Mucosa of rectum (tissue), 2 donors: ENCODE data around the gene ATAD3A.
"Not testable (repeated sequence)": the region's sequence is repeated elsewhere in the genome, so short reads cannot be mapped to it uniquely, and the experiment has no call there.

Experiments used
- H3K27ac ChIP-seq, 2 donors: one replicate each; pipeline ENCODE4 v1.7.0; 2013; ENCODE audit warnings: inconsistent platforms in 2 of 2, low read depth in 2 of 2, low read length in 2 of 2
- H3K27me3 ChIP-seq, 2 donors: one replicate each; pipeline ENCODE4 v1.7.0; 2013; ENCODE audit warnings: low read length in 2 of 2; ENCODE audit not compliant: control insufficient read depth in 2 of 2, insufficient read depth in 2 of 2
- H3K36me3 ChIP-seq, 2 donors: one replicate each; pipeline ENCODE4 v1.7.0; 2013; ENCODE audit warnings: low read length in 2 of 2; ENCODE audit not compliant: control insufficient read depth in 2 of 2, insufficient read depth in 2 of 2
- H3K4me1 ChIP-seq, 2 donors: one replicate each; pipeline ENCODE4 v1.7.0; 2013; ENCODE audit warnings: low read length in 2 of 2, mild to moderate bottlenecking in 1 of 2; ENCODE audit not compliant: control insufficient read depth in 2 of 2, insufficient read depth in 2 of 2
- H3K4me3 ChIP-seq, 2 donors: one replicate each; pipeline ENCODE4 v1.7.0; 2013; ENCODE audit warnings: low read length in 2 of 2
- H3K9ac ChIP-seq, 2 donors: one replicate each; pipeline ENCODE4 v1.7.0; 2013; ENCODE audit warnings: low read length in 2 of 2, low read depth in 1 of 2, mild to moderate bottlenecking in 1 of 2
- H3K9me3 ChIP-seq, 2 donors: one replicate each; pipeline ENCODE4 v1.7.0; 2013; ENCODE audit warnings: low read length in 2 of 2; ENCODE audit not compliant: control insufficient read depth in 2 of 2
- donor health status: healthy.
- donor health status: Normal muscosa, but diverticular disease.

Gene ATAD3A

DNA sequence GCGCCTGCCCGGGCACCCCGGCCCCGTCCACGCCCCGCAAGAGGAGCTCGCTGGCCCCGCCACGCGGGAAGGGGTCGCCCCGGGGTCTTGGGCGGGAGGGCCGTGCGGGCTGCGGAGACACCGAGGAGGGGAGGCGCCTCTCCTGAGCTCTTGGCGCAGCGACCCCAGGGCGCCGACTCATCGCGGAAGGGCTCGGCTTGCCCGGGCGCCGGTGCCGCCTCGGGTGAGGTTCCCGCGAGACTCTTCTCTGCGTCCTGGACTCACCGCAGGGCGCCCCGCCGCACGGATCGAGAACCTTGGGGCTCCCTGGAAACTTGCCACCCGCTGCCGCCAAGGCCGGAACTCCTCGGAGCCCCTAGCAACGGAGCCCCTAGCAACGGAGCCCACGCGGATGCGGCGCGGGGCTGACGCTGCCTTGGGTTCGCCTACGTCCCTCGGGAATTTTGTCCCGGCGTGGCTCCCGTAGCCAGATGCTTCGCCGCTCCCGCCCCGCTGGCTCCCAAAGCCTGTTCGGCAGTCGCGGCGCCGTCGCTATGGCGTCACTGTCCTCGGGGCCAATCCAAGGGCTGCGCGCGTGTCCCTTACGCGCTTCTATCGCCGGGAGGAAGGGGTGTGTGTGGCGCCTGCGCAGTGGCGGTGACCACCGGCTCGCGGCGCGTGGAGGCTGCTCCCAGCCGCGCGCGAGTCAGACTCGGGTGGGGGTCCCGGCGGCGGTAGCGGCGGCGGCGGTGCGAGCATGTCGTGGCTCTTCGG is at the start of gene ATAD3A:
ATAD3A (plus strand) TSS at position 630 of the 753 bp plus-strand sequence; CDS start at position 737, 107 bp downstream.
- peaks cover 3 to 6% of the 10 kb centered on the region in 2 donors for H3K4me1 ChIP-seq
- H3K27me3 ChIP-seq, result no peaks in the 10 kb centered on the region
- H3K9me3 ChIP-seq, result no peaks in the 10 kb centered on the region
- H3K27ac ChIP-seq, result peak within 1 kb of the TSS; percentile 82 to 94
- peak within 1 kb of the TSS; percentile 73 to 84 for H3K4me3 ChIP-seq
- H3K36me3 ChIP-seq, result no peaks in the 10 kb centered on the region
- peak within 1 kb of the TSS; percentile 84 to 86 for H3K9ac ChIP-seq

DNA sequence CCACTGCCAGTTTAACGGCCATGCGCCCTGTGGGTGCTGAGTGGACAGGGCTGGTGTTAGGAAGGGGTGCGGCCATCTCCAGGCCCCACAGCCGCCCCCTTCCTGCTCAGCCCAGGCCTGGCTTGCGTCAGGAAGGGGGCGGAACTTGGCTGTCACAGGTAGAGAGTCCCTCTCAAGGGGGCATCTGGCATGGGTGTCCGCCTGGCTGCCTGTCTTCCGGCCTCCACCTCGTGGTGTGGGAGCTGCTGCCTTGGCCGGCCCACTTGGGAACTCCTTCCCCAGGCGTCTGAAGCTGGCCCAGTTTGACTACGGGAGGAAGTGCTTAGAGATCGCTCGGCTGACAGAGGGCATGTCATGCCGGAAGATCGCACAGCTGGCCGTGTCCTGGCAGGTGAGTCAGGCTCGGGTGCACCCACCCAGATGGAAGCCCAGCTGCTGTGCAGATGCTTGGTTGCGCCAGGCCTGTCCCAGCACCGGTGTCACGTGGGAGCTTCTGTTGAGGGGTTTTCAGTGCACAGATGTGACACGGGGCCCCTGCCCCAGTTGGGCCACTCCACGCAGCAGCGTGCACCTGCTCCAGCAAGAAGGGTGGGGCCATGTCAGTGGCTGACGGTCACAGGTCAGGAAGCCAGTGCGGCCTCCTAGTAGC is 49.5 kb upstream of the ATAD3A start:
- Histone ChIP-seq H3K4me3 (peak overlapping the region in 1 of 2 donors; percentile 20), H3K27me3 (no peaks in the 10 kb centered on the region), H3K4me1 (no peaks in the 10 kb centered on the region), H3K9ac (no peak overlapping the region), H3K36me3 (no peaks in the 10 kb centered on the region), H3K9me3 (no peaks in the 10 kb centered on the region), H3K27ac (peak overlapping the region in 1 of 2 donors; percentile 48)

DNA sequence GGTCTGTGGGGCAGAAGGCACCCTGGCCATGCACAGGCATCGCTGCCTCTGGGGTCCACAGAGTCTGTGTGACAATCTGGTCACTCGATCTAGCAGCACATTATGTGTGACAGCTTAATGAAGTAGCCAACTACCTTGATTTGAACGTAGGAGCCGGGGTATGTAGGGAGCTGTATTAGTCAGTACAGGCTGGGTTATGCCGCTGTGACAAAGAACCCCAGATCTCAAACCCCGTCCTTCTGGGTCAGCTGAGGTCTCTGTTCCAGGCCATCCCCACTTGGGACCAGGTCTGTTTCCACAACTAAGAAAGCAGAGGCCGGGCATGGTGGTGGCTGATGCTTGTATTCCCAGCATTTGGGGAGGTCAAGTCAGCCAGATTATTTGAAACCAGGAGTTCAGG is 48.6 kb upstream of the ATAD3A start:
- Histone ChIP-seq H3K27me3 (no peaks in the 10 kb centered on the region), H3K9me3 (no peaks in the 10 kb centered on the region), H3K4me1 (no peaks in the 10 kb centered on the region), H3K27ac (no peak overlapping the region), H3K9ac (no peak overlapping the region), H3K4me3 (no peak overlapping the region), H3K36me3 (no peaks in the 10 kb centered on the region)

DNA sequence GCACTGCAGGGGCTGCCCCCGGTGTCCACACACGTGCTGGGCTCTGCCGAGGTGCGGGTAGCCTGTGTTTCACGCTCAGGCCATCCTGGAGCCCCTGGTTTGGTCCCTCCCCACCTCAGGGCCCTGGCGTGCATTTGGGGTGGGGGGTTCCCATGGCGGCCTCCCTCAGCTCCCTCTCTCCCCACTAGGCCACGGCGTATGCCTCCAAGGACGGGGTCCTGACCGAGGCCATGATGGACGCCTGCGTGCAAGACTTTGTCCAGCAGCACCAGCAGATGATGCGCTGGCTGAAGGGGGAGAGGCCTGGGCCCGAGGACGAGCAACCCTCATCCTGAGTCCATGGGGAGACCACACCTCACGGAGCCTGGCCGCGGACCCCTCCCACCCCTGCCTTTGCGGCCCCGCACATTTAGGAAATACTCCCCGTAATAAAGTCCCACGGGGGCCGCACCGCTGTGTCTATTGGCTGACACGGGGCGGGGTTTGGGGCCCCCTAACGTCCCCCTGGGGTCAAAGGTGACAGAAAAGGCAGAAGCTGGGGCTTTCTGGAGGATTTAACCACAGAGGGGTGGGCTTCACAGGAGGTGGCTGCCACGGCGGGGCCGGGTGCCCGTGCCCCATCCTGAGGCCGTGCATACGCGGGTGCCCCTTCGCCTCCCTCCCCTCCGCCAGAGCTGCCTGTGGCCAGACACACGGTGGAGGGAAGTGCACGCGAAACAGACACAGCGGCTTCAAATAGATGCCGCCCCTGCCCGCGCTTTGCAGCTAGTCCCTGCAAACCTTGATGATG is 43.6 kb upstream of the ATAD3A start:
- not testable (repeated sequence) for H3K27me3 ChIP-seq, H3K9ac ChIP-seq, H3K27ac ChIP-seq, H3K4me3 ChIP-seq, H3K36me3 ChIP-seq, H3K9me3 ChIP-seq
- H3K4me1 ChIP-seq, result peaks cover 11 to 12% of the 10 kb centered on the region in 2 donors

DNA sequence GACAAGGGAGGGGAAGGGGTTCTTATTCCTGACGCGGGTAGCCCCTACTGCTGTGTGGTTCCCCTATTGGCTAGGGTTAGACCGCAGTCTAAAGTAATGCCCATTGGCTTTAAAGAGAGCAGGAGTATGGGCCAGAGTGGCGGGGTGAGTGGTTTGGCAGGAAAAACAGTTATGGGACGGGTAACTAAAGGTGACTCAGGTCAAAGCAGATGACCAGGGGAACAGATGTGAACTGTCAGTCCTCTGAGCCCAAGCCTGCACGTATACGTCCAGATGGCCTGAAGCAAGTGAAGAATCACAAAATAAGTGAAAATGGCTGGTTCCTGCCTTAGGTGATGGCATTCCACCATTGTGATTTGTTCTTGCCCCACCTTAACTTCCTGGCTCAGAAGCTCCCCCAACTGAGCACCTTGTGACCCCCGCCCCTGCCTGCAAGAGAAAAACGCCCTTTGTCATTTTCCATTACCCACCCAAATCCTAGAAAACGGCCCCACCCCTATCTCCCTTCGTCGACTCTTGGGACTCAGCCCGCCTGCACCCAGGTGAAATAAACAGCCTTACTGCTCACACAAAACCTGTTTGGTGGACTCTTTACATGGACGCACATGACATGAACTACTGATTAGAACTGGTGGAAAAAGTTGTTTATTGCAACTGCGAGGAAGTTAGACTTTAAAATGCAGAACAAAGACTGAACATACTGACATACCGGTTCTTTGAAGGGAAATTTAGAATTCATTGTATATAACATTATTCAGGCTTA is 41.2 kb upstream of the ATAD3A start:
- Histone ChIP-seq H3K9me3 (no peaks in the 10 kb centered on the region), H3K27ac (peak overlapping the region; percentile 85 to 87), H3K36me3 (no peaks in the 10 kb centered on the region), H3K4me3 (peak overlapping the region; percentile 79 to 85), H3K27me3 (no peaks in the 10 kb centered on the region), H3K9ac (peak overlapping the region; percentile 78 to 81), H3K4me1 (peaks cover 11 to 12% of the 10 kb centered on the region in 2 donors)

DNA sequence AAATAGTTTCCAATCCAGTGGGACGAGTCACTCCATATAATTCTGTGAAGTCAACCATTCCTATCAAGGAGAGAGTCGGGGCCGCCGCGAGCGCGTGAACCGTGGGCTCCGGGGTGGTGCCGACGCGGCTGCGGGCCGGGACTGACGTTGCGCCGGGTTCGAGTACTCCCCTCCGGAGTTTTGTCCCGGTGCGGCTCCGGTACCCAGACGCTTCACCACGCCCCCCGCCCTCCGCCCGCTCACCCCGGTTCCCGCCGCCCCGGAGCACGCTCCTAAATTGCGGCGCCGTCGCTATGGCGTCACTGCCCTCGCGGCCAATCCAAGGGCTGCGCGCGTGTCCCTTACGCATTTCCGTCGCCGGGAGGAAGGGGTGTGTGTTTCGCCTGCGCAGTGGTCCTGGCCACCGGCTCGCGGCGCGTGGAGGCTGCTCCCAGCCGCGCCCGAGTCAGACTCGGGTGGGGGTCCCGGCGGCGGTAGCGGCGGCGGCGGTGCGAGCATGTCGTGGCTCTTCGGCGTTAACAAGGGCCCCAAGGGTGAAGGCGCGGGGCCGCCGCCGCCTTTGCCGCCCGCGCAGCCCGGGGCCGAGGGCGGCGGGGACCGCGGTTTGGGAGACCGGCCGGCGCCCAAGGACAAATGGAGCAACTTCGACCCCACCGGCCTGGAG is 40.4 kb upstream of the ATAD3A start, which contains the start of gene ATAD3B:
ATAD3B (plus strand) TSS at position 377 of the 664 bp plus-strand sequence; CDS start at position 497, 120 bp downstream.
- peaks cover 11 to 12% of the 10 kb centered on the region in 2 donors for H3K4me1 ChIP-seq
- H3K4me3 ChIP-seq, result peak within 1 kb of the TSS; percentile 79 to 85
- H3K27me3 ChIP-seq, result no peaks in the 10 kb centered on the region
- H3K27ac ChIP-seq, result peak within 1 kb of the TSS; percentile 85 to 87
- no peaks in the 10 kb centered on the region for H3K9me3 ChIP-seq
- peak within 1 kb of the TSS; percentile 78 to 81 for H3K9ac ChIP-seq
- H3K36me3 ChIP-seq, result no peaks in the 10 kb centered on the region

DNA sequence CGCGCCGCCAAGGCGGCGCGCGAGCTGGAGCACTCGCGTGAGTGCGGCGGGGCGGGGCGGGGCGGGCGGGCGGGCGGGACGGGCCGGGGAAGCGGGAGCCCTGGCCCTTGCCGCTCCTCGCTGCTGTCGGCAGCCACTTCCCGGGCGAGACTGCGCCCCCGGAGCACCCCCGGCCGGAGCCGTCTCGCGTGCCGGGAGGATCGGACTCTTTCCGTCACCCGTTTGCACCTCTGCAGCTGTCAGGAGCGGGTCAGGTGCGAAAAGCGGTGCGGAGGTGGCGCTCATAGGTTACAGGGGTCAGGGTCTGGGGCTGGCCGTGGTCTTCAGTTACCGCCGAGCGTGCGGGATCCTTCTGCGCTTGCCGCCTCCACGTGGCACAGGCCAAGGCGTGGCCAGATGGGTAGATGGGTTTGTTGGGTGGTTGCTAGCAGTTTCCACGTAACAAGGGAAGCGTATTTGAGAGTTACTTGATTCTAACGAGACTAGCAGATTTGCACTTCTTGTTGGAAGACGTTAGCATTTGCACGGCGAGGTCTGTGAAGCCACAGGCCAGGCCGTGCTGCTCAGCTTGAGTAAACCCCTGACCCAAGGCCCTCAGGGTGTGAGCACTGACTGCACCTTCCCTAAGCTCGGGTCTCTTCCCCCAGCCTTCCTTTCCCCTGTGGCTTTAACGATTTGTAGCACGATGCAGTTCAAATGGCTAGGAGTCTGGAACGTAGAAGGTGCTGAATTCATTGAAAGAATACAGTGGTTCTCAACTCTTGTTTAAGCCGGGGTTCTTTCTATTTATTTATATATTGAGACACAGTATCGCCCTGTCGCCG is 39.7 kb upstream of the ATAD3A start:
- H3K9me3 ChIP-seq, H3K36me3 ChIP-seq, H3K27me3 ChIP-seq: not testable (repeated sequence)
- peaks cover 11 to 12% of the 10 kb centered on the region in 2 donors for H3K4me1 ChIP-seq
- peak overlapping the region; percentile 64 to 76 for H3K4me3 ChIP-seq
- peak overlapping the region in 1 of 2 donors; percentile 1 for H3K9ac ChIP-seq
- peak overlapping the region in 1 of 2 donors; percentile 87 for H3K27ac ChIP-seq

DNA sequence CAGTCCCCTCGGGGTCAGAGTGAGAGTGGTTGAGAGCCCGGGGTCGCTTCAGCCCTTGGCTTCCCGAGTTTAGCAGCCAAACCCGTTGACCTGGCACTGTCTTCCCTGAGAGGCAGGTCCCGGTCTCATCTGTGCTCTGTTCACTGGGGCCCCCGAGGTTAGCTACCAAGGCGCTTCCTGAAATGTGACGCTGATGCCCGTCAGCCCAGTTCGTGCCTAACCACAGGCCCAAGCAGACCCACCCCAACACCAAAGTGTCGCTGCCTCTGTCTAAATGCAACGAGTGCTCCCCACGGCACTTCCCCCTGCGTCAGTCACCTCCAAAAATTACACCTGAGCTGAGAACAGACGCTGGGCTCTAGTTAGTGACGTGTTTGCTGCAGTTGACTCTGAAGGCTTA is 36.0 kb upstream of the ATAD3A start:
- H3K9ac ChIP-seq, H3K27me3 ChIP-seq, H3K4me1 ChIP-seq, H3K27ac ChIP-seq, H3K4me3 ChIP-seq, H3K9me3 ChIP-seq: not testable (repeated sequence)
- peaks cover 14 to 21% of the 10 kb centered on the region in 2 donors for H3K36me3 ChIP-seq
